ENCODE results near the gene MED13L.
A peak's percentile ranks its signal among the peaks of the same experiment; 100 is the strongest.

MED13L gene

GRCh38 chr12:116278279-116278626 is 760 bp upstream of the MED13L start:
- CTCF ChIA-PET, result no interaction called here

GRCh38 chr12:116276652-116277466 is 634 bp downstream of the MED13L start:
- CTCF ChIA-PET, result no interaction called here
- TF ChIP-seq NFRKB (IDR thresholded peaks at IDR 0.05) (no peak), ZNF384 (IDR thresholded peaks at IDR 0.05) (no peak), BHLHE40 (IDR thresholded peaks at IDR 0.05; ENCODE audit: borderline replicate concordance) (no peak), TARDBP (IDR thresholded peaks at IDR 0.05) (no peak), LEF1 (IDR thresholded peaks at IDR 0.05; ENCODE audit: borderline replicate concordance) (no peak), HDGF (IDR thresholded peaks at IDR 0.05; ENCODE audit: borderline replicate concordance) (no peak), L3MBTL2 (conservative IDR thresholded peaks at IDR 0.05) (no peak; the same call in 1 of the 2 replicates), SUZ12 (IDR thresholded peaks at IDR 0.05) (no peak), ELF4 (IDR thresholded peaks at IDR 0.05) (no peak), CTBP1 (IDR thresholded peaks at IDR 0.05; ENCODE audit: borderline replicate concordance) (no peak), PKNOX1 (IDR thresholded peaks at IDR 0.05) (no peak), FOXK2 (IDR thresholded peaks at IDR 0.05) (no peak)
- peak; percentile 38 for DNase-seq (ENCODE audit: extremely low spot score)
- POLR2A ChIA-PET, result interaction anchor here (0.6 to 1.5 kb wide), 5 partner anchors 11 to 144 kb away, joined by 3 to 5 read pairs (median 4); no protein-coding TSS in a partner anchor

More at GRCh38 chr12:116278279-116278626, 760 bp upstream of the MED13L start:
- POLR2A ChIA-PET, result interaction anchor here (1.4 to 1.5 kb wide), 2 partner anchors 13 to 16 kb away, joined by 3 to 4 read pairs; no protein-coding TSS in a partner anchor
- DNase-seq (ENCODE audit: extremely low spot score), result no peak
- no peak for TF ChIP-seq L3MBTL2 (conservative IDR thresholded peaks at IDR 0.05)
- TF ChIP-seq ZNF384 (IDR thresholded peaks at IDR 0.05), result no peak
- no peak for TF ChIP-seq ELF4 (IDR thresholded peaks at IDR 0.05)
- TF ChIP-seq NFRKB (IDR thresholded peaks at IDR 0.05), result no peak
- TF ChIP-seq FOXA1 (IDR thresholded peaks at IDR 0.05), result no peak
- no peak for TF ChIP-seq LEF1 (IDR thresholded peaks at IDR 0.05; ENCODE audit: borderline replicate concordance)
- TF ChIP-seq PKNOX1 (IDR thresholded peaks at IDR 0.05), result no peak
- no peak for TF ChIP-seq SP1 (IDR thresholded peaks at IDR 0.05)
- no peak for TF ChIP-seq BHLHE40 (IDR thresholded peaks at IDR 0.05; ENCODE audit: borderline replicate concordance)

- no peak for TF ChIP-seq TARDBP (IDR thresholded peaks at IDR 0.05)
- no peak for TF ChIP-seq BHLHE40 (IDR thresholded peaks at IDR 0.05; ENCODE audit: borderline replicate concordance)
- DNase-seq (ENCODE audit: extremely low spot score), result no peak
- CTCF ChIA-PET, result interaction anchor here (0.6 kb wide), 1 partner anchor 408 kb away, joined by 4 read pairs; no protein-coding TSS in a partner anchor
- POLR2A ChIA-PET, result no interaction called here
These were observed 2.7 kb downstream of the MED13L start for GRCh38 chr12:116274551-116275375.

GRCh38 chr12:116273813-116274550 is 3.5 kb downstream of the MED13L start:
- ChIA-PET POLR2A (no interaction called here), CTCF (interaction anchor here (0.6 kb wide), 1 partner anchor 409 kb away, joined by 4 read pairs; no protein-coding TSS in a partner anchor)
- DNase-seq (ENCODE audit: extremely low spot score), result no peak
- peak; percentile 73 for TF ChIP-seq PKNOX1 (IDR thresholded peaks at IDR 0.05)
- TF ChIP-seq ZNF384 (IDR thresholded peaks at IDR 0.05), result peak; percentile 72
- TF ChIP-seq NFRKB (IDR thresholded peaks at IDR 0.05), result no peak

- no peak for TF ChIP-seq NFRKB (IDR thresholded peaks at IDR 0.05)
- TF ChIP-seq CTBP1 (IDR thresholded peaks at IDR 0.05; ENCODE audit: borderline replicate concordance), result no peak
- TF ChIP-seq FOXM1 (IDR thresholded peaks at IDR 0.05; ENCODE audit: borderline replicate concordance), result no peak
- no peak for TF ChIP-seq SP1 (IDR thresholded peaks at IDR 0.05)
- no peak for DNase-seq (ENCODE audit: extremely low spot score)
- ChIA-PET CTCF (no interaction called here), POLR2A (no interaction called here)
These were observed 9.5 kb downstream of the MED13L start for GRCh38 chr12:116267948-116268347.

- TF ChIP-seq LEF1 (IDR thresholded peaks at IDR 0.05; ENCODE audit: borderline replicate concordance) (no peak), SP1 (IDR thresholded peaks at IDR 0.05) (no peak), FOXA1 (IDR thresholded peaks at IDR 0.05) (no peak), TARDBP (IDR thresholded peaks at IDR 0.05) (no peak), FOXK2 (IDR thresholded peaks at IDR 0.05) (no peak), CTBP1 (IDR thresholded peaks at IDR 0.05; ENCODE audit: borderline replicate concordance) (no peak), ARNT (IDR thresholded peaks at IDR 0.05) (no peak), NFRKB (IDR thresholded peaks at IDR 0.05) (no peak), PKNOX1 (IDR thresholded peaks at IDR 0.05) (no peak), ELF4 (IDR thresholded peaks at IDR 0.05) (no peak), FOXM1 (IDR thresholded peaks at IDR 0.05; ENCODE audit: borderline replicate concordance) (no peak), HDGF (IDR thresholded peaks at IDR 0.05; ENCODE audit: borderline replicate concordance) (no peak), BHLHE40 (IDR thresholded peaks at IDR 0.05; ENCODE audit: borderline replicate concordance) (no peak), ZNF384 (IDR thresholded peaks at IDR 0.05) (no peak), SUZ12 (IDR thresholded peaks at IDR 0.05) (no peak), L3MBTL2 (conservative IDR thresholded peaks at IDR 0.05) (no peak)
- ChIA-PET POLR2A (interaction anchor here (1.0 to 1.1 kb wide), 3 partner anchors 9 to 33 kb away, joined by 3 read pairs; no protein-coding TSS in a partner anchor), CTCF (interaction anchor here (1.3 kb wide), 1 partner anchor 9 kb away, joined by 4 read pairs; no protein-coding TSS in a partner anchor)
- no peak for DNase-seq (ENCODE audit: extremely low spot score)
These were observed 10.7 kb downstream of the MED13L start for GRCh38 chr12:116266631-116267349.

Data from HEK293T (cell line).